GM21367 (cell line): ENCODE measurements around the gene HNF1A.
"Not testable (repeated sequence)": the region's sequence is repeated elsewhere in the genome, so short reads cannot be mapped to it uniquely, and the experiment has no call there.

ENCODE experiments used
- ATAC-seq: cut with Tn5 transposase; IDR thresholded peaks from one replicate; pipeline ENCODE4 v1.9.1; 2021; ENCODE audit not compliant: unreplicated experiment

The HNF1A gene, protein sequence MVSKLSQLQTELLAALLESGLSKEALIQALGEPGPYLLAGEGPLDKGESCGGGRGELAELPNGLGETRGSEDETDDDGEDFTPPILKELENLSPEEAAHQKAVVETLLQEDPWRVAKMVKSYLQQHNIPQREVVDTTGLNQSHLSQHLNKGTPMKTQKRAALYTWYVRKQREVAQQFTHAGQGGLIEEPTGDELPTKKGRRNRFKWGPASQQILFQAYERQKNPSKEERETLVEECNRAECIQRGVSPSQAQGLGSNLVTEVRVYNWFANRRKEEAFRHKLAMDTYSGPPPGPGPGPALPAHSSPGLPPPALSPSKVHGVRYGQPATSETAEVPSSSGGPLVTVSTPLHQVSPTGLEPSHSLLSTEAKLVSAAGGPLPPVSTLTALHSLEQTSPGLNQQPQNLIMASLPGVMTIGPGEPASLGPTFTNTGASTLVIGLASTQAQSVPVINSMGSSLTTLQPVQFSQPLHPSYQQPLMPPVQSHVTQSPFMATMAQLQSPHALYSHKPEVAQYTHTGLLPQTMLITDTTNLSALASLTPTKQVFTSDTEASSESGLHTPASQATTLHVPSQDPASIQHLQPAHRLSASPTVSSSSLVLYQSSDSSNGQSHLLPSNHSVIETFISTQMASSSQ

DNA sequence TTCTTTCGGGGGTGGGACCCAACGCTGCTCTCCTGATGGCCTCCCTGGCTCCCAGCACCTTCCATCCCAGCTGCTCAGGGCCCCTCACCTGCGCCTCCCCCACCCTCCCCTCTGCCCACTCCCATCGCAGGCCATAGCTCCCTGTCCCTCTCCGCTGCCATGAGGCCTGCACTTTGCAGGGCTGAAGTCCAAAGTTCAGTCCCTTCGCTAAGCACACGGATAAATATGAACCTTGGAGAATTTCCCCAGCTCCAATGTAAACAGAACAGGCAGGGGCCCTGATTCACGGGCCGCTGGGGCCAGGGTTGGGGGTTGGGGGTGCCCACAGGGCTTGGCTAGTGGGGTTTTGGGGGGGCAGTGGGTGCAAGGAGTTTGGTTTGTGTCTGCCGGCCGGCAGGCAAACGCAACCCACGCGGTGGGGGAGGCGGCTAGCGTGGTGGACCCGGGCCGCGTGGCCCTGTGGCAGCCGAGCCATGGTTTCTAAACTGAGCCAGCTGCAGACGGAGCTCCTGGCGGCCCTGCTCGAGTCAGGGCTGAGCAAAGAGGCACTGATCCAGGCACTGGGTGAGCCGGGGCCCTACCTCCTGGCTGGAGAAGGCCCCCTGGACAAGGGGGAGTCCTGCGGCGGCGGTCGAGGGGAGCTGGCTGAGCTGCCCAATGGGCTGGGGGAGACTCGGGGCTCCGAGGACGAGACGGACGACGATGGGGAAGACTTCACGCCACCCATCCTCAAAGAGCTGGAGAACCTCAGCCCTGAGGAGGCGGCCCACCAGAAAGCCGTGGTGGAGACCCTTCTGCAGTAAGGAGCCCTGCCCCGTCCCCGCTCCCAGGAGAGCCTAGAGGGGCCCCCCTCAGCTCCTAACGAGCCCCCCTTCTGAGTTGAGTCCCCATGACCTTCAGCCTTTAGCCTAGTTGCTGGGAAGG, at the start of gene HNF1A:
Gene HNF1A, plus strand, starts transcription at position 248 of the 924 bp plus-strand sequence. Its CDS starts 226 bp downstream, at position 474.
- no peak for ATAC-seq

DNA sequence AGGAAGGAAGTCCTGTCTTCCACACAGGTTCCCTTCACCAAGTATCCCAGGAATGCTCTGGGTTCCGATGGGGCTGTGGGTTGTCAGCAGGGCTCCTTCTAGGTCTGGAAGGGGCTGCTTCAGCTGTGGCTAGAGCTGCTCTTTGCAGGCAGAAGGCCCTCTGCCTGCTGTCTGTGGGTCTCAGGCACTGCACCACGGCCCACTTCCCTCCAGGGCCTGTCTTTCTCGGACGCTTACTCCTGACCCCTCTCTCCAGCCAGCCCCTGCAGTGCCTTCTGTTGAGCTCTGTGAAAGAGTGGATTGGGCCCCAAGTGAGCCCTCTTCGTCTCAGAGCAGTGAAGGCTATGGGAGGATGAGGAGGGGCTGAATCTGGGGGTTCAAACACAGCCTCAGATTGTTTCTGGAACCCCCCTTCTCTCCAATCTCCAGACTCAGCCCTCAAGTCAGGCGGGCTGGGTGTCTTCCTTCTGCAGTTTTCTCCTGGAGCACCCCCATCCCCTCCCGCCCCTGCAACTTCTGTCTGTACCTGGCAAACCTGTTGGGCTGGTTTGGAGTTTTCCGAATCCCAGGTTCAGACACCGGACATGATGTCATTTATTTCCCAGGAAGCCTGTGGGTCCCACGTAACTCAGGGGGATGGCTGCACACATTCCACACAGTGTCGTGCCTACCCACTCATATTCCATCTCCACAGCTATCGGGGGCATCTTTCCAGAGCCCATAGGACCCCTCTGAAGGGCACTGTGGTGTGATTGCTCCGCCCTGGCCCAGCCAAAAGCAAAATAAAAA, 49.3 kb upstream of the HNF1A start:
- ATAC-seq, result no peak

DNA sequence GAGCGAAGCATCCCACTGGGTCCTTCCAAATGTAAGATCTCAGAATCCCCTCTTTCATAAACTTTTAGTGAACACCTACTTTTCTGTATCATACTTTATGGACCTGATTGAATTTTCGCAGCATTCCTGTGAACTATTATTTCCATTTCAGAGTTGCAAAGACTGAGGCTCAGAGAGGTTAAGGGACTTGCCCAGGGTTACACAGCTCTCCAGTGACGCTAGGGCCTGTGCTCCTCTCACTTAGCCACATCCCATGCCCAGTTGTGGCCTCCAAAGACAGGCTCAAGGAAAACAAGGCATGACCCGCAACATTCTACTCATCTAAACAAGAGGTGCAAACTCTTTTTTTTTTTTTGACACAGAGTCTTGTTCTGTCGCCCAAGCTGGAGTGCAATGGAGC, 48.3 kb upstream of the HNF1A start:
- ATAC-seq, result no peak

DNA sequence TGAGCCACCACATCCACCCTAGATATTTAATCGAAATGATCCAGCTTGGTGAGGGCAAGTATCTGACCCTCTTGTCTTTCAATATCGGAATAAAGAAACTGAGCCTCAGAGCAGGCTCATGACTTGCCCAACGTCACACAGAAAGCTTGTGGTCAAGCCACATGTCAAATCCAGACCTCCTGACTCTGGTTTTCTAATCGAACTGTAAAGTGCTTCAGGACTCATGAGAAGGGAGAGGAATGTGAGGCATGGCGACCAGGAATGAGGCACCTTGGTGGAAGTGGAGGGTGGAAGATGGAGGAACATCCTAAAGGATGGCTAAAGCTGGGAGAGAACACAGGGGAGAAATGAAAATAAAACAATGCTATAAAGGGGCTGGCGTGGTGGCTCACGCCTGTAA, 46.3 kb upstream of the HNF1A start:
- no peak for ATAC-seq

DNA sequence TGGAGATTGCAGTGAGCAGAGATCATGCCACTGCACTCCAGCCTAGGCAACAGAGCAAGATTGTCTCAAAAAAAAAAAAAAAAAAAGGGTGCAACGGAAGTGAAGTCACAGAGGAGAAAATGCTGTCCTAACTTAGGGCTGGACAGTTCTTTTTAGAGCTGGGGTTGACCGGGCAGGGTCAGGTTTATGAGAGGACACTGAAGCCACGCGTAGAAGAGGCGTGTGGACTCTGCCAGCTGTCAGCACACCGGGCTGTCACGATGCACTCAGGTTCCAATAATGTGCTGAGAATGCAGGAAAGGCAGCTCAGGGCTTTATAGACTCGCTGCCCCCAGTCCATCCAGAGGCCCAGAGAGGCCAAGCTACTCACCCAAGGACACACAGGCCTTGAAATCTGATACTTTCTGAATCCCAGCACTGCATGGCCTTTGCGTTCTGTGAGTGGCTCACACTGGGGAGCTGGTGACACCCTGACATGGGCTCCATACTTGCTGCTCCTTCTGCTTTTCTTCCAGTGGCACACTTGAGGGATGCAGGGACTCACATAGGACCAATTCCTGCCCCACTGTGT, 45.3 kb upstream of the HNF1A start:
- no peak for ATAC-seq

DNA sequence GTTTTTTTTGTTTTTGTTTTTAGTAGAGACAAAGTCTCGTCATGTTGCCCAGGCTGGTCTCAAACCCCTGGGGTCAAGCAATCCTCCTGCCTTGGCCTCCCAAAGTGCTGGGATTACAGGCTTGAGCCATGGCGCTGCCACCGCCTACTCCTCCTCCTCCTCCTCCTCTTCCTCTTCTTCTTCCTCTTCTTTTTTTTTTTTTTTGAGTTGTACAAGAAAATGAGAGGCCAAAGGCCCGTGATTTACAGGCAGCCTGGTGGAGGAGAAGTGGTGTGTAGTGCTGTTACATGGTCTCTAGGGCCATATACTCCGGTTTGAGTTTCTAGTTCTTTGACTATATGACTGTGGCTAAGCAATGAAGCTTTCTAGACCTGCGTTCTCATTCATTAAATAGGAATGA, 44.6 kb upstream of the HNF1A start:
- ATAC-seq, result no peak

DNA sequence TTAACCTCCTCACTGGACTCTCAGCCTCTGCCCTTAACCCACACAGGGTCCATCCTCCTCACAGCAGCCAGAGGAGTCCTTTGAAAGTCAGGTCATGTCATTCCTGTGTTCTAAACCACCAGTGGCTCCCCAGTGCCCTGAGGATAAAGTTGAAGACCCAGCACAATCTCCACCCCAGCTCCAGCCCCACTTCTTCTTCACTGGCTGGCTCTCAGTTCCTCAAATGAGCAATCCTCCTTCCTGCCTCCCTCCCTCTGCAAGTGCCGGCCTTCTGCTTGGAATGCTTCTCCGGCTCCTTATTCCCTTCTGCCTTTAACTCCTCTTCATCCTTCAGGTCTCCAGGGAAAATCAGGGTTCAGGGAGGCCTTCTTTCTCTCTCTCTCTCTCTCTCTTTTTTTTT, 42.1 kb upstream of the HNF1A start:
- no peak for ATAC-seq

DNA sequence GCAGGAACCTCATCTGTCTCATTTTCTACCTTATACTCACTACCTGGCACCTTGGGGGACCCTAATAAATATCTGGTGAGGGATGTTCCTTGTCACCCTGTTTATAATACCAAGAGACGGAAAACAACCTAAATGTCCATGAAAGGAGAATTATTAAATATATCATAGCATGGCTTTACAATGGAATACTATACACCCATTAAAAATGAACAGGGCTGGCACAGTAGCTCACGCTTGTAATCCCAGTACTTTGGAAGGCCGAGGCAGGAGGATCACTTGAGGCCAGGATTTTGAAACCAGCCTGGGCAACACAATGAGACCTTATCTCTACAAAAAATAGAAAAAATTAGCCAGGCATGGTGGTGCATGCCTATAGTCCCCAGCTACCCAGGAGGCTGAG, 39.8 kb upstream of the HNF1A start:
- ATAC-seq, result no peak

DNA sequence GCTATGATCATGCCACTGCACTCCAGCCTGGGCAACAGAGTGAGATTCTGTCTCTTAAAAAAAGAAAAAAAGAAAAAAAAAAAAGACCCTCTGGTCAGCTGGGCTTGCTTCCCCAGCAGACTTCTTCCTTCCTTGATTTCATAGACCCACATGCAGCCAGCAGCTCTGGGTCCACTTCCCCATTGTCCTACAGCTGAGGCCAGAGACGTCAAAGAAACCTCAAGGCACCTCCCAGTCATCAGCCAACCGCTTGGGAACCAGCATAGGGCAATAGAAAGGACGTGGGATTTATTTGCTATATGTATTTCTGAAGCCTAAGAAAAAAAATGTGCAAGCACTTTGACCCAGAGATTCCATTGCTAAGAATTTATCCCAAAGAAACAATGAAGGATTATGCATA, 38.8 kb upstream of the HNF1A start:
- ATAC-seq, result no peak

DNA sequence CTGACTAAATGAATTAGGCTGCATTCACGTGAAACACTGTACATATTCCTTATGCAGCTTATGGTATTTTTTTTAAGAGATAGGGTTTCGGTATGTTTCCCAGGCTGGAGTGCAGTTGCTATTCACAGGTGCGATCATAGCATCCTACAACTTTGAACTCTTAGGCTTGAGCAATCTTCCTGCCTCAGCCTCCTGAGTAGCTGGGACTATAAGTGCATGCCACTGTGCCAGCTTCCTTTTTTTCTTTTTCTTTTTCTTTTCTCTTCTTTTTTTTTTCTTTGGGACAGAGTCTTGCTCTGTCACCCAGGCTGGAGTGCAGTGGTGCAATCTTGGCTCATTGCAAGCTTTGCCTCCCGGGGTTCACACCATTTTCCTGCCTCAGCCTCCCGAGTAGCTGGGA, 38.3 kb upstream of the HNF1A start:
- ATAC-seq, result no peak

DNA sequence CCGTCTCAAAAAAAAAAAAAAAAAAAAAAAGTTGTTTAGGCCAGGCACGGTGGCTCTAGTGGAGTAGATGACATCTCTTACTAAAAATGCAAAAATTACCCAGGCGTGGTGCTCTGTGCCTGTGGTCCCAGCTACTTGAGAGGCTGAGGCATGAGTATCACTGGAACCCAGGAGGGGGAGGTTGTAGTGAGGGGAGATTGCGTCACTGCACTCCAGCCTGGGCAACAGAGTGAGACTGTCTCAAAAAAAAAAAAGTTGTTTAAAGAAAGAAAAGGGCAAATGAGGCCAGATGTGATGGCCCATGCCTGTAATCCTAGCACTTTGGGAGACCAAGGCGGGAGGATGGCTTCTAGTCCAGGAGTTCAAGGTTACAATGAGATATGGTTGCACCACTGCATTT, 37.5 kb upstream of the HNF1A start:
- ATAC-seq, result no peak

DNA sequence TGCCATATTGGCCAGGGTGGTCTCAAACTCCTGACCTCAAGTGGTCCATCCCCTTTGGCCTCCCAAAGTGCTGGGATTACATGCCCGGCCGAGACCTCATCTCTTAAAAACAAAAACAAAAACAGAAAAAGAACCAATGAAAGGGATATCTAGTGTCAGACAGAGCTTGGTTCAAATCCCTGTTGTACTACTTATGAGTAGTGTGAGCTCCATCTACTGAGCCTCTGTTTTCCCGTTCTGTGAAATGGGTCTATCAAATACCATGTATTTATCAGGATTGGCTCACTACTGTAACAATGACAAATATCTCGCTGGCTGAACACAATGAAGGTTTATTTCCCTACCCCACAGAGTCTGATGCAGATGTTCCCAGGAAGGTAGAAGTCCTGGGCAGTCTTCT, 36.9 kb upstream of the HNF1A start:
- ATAC-seq, result no peak

DNA sequence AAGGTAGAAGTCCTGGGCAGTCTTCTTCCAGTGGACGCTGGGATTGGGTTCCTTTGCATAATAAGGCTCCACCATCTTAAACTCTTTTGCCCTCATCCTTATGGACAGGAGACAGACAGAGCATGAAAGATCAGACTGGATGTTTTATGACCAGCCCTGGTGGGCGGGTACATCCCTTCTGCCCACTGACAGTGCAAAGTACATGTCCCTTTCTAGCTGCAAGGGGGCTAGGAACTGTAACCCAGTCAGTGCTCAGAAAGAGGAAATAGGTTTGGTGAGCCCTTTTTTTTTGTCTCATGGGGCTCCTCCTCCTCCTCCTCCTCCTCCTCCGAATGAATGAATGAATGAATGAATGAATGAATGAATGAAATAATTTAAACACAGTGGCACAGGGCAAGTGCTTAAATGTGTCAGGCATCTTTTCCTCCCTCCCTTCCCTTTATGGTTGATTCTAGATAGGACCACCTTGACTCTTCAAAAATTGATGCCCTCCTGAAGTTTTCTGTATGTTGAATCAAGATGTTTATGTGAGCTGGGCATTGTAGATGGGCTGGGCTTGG, 36.4 kb upstream of the HNF1A start:
- ATAC-seq, result no peak

DNA sequence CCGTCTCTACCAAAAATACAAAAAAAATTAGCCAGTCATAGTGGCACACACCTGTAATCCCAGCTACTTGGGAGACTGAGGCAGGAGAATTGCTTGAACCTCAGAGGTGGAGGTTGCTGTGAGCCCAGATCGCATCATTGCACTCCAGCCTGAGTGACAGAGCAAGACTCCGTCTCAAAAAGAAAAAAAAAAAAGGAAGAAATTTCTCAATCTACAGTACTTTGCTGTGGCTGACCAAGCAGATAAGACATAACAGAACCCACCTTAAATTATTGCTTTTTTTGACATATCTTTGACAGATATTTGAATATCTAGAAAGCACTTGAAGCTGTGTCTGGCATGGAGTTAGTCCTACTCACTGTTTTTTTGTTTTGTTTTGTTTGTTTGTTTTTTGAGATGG, 34.9 kb upstream of the HNF1A start:
- ATAC-seq, result no peak

DNA sequence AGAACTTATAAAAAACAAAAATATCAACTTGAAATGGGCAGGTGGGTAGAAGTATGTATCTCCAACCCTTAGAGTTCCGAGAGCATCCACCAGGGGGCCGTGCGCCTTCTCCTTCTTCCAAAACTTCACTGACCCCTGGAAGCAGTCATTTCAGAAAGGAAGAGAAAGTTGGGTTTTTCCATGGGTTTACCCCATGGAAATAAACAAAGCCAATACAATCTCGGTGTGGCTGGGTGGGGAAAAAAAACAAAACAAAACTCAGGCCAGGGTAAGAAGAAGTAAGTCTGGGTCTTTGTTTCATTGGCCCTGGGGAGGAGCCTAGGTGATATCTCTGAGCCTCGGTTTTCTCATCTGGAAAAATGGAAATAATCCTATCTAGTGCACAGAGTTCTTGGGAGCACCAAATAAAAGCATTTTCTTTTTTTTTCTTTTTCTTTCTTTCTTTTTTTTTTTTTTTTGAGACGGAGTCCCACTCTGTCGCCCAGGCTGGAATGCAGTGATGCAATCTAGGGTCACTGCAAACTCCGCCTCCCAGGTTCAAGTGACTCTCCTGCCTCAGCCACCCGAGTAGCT, 33.6 kb upstream of the HNF1A start:
- ATAC-seq, result no peak

DNA sequence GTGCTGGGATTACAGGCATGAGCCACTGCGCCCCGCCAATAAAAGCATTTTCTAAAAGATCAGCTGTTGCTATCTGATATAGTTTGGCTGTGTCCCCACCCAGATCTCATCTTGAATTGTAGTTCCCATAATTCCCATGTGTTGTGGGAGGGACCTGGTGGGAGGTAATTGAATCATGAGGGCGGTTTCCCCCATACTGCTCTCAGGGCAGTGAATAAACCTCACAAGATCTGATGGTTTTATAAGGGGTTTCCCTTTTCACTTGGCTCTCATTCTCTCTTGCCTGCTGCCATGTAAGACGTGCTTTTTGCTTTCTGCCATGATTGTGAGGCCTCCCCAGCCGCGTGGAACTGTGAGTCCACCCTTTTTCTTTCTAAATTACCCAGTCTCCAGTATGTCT, 32.8 kb upstream of the HNF1A start:
- ATAC-seq, result not testable (repeated sequence)

DNA sequence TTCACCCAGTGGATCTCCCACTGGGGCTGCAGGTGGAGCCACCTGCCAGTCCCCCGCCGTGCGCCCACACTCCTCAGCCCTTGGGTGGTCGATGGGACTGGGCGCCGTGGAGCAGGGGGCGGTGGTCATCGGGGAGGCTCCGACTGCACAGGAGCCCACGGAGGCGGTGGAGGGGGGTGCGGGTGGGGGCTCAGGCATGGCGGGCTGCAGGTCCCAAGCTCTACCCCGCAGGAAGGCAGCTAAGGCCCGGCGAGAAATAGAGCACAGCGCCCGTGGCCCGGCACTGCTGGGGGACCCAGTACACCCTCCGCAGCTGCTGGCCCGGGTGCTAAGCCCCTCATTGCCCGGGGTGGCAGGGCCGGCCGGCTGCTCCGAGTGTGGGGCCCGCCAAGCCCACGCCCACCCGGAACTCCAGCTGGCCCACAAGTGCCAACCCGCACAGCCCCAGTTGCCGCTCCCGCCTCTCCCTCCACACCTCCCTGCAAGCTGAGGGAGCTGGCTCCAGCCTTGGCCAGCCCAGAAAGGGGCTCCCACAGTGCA, 28.0 kb upstream of the HNF1A start:
- not testable (repeated sequence) for ATAC-seq

DNA sequence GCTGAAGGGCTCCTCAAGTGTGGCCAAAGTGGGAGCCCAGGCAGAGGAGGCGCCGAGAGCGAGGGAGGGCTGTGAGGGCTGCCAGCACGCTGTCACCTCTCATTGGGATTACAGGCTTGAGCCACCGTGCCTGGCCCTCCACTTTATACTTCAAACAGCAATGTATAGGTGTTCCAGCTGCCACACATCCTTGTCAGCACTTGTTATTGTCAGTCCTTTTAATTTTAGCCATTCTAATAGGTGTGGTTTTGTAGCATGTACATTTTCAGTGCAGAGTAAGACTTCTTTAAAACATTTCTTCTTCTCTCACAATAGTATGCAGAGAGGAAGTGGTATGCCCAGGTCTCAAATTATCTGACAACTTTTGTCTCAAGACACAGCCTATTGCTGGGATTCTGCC, 27.5 kb upstream of the HNF1A start:
- ATAC-seq, result no peak

DNA sequence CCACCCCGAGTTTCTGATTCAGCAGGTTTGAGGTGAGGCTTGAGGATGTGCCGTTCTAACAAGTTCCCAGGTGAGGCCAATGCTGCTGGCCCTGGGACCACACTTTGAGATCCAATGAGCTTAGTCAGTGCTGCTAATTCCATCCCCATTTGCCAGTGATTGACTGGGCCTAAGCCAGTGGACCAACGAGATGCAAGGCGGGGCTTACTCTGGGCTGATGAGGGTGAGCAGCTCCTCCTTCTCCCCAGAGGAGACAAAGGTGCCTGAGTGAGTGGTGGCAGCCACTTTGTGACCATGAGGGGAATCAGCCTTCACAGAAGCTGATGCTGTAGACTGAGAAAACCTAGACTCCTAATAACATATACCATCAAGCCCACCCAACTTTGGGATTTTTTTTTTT, 23.1 kb upstream of the HNF1A start:
- no peak for ATAC-seq
